ENCODE results near the gene ADAMTS6. TPM values are rescaled to one million over a fixed set of nuclear protein-coding genes. Genes with fewer than 3 reads are reported as not detected.

The ADAMTS6 gene
- total RNA-seq, 1 experiment from 2014 or later, result 0.23 TPM

DNA sequence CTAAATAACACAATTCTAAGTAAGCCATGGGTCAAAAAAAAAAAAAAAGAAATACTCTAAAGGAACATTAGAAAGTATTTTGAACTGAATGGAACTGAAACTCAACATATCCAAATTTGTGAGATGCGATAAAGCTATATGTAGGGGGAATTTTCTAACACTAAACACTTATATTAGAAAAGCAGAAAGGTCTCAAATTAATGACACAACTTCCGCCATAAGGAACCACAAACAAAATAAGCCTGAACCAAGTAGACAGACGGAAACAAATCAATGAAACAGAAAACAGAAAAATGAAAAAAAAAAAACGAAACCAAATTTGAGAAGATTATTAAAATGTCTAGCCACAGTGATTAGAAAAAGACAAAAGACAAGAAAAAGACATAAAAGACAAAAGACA is 39.9 kb downstream of the ADAMTS6 start:
- no peaks in the 10 kb centered on the region for H3K36me3 Mint-ChIP-seq (ENCODE audit: insufficient read depth, unreplicated experiment)
- no peaks in the 10 kb centered on the region for H3K9me3 Mint-ChIP-seq (ENCODE audit: unreplicated experiment)
- peaks cover 2% of the 10 kb centered on the region for H3K27me3 Mint-ChIP-seq (ENCODE audit: insufficient read depth, unreplicated experiment)
- POLR2A ChIA-PET, result no interaction called here
- Histone ChIP-seq H3K36me3 (ENCODE audit: control insufficient read depth, insufficient read depth, low read length) (no peaks in the 10 kb centered on the region), H3K27me3 (replicated peaks; ENCODE audit: control insufficient read depth, insufficient read depth, low read length) (no peaks in the 10 kb centered on the region), H3K4me1 (no peaks in the 10 kb centered on the region), H3K9me3 (no peaks in the 10 kb centered on the region), H3K4me3 (ENCODE audit: low read depth, low read length) (no peak overlapping the region)
- intact Hi-C loops (cut with micrococcal nuclease; ENCODE audit: unreplicated experiment), result no loop called here
- CTCF ChIA-PET, result no interaction called here
- no peak overlapping the region for H3K4me3 Mint-ChIP-seq (ENCODE audit: unreplicated experiment)
- H3K4me1 Mint-ChIP-seq (ENCODE audit: low read depth, unreplicated experiment), result no peaks in the 10 kb centered on the region
- no peak for DNase-seq
- no peak overlapping the region for H3K27ac Mint-ChIP-seq (ENCODE audit: unreplicated experiment)
- TF ChIP-seq, protein P1, sequence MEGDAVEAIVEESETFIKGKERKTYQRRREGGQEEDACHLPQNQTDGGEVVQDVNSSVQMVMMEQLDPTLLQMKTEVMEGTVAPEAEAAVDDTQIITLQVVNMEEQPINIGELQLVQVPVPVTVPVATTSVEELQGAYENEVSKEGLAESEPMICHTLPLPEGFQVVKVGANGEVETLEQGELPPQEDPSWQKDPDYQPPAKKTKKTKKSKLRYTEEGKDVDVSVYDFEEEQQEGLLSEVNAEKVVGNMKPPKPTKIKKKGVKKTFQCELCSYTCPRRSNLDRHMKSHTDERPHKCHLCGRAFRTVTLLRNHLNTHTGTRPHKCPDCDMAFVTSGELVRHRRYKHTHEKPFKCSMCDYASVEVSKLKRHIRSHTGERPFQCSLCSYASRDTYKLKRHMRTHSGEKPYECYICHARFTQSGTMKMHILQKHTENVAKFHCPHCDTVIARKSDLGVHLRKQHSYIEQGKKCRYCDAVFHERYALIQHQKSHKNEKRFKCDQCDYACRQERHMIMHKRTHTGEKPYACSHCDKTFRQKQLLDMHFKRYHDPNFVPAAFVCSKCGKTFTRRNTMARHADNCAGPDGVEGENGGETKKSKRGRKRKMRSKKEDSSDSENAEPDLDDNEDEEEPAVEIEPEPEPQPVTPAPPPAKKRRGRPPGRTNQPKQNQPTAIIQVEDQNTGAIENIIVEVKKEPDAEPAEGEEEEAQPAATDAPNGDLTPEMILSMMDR (IDR thresholded peaks at IDR 0.05; ENCODE audit: insufficient read depth in 1 of 2, low read depth in 1 of 2, low read length in 1 of 2, severe bottlenecking in 1 of 2, unreplicated experiment in 1 of 2), result no peak
- BruUV-seq (replicated peaks), result no TSS peak

DNA sequence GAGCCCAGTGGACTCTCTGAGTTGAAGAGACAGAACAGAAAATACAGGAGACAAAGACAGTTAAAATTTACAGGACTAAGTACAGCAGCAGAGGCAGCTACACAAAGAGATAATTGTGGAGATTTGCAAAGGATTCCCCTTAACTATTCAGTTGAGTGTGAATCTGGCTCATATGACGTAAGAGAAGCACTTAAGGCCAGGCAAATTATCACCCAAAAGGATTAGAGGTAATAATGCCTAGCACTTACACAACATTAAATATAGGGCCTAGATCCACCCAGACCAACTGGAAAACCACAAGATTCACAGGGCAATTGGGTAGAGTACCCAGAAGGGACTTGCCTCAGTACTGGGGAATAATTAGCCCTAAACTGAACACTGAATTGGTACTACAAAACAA is 41.3 kb downstream of the ADAMTS6 start:
- no peak overlapping the region for H3K4me3 ChIP-seq (ENCODE audit: low read depth, low read length)
- H3K36me3 ChIP-seq (ENCODE audit: control insufficient read depth, insufficient read depth, low read length), result no peaks in the 10 kb centered on the region
- H3K9me3 Mint-ChIP-seq (ENCODE audit: unreplicated experiment), result no peaks in the 10 kb centered on the region
- no peaks in the 10 kb centered on the region for H3K9me3 ChIP-seq
- no TSS peak for BruUV-seq (replicated peaks)
- no peak for DNase-seq
- H3K4me3 Mint-ChIP-seq (ENCODE audit: unreplicated experiment), result no peak overlapping the region
- peaks cover 2% of the 10 kb centered on the region for H3K27me3 Mint-ChIP-seq (ENCODE audit: insufficient read depth, unreplicated experiment)
- ChIA-PET CTCF (no interaction called here), POLR2A (no interaction called here)
- no peaks in the 10 kb centered on the region for H3K4me1 Mint-ChIP-seq (ENCODE audit: low read depth, unreplicated experiment)
- no peaks in the 10 kb centered on the region for H3K36me3 Mint-ChIP-seq (ENCODE audit: insufficient read depth, unreplicated experiment)
- TF ChIP-seq, protein P1 (IDR thresholded peaks at IDR 0.05; ENCODE audit: insufficient read depth in 1 of 2, low read depth in 1 of 2, low read length in 1 of 2, severe bottlenecking in 1 of 2, unreplicated experiment in 1 of 2), result no peak
- no peaks in the 10 kb centered on the region for H3K4me1 ChIP-seq
- no peaks in the 10 kb centered on the region for H3K27me3 ChIP-seq (replicated peaks; ENCODE audit: control insufficient read depth, insufficient read depth, low read length)
- H3K27ac Mint-ChIP-seq (ENCODE audit: unreplicated experiment), result no peak overlapping the region
- intact Hi-C loops (cut with micrococcal nuclease; ENCODE audit: unreplicated experiment), result no loop called here

DNA sequence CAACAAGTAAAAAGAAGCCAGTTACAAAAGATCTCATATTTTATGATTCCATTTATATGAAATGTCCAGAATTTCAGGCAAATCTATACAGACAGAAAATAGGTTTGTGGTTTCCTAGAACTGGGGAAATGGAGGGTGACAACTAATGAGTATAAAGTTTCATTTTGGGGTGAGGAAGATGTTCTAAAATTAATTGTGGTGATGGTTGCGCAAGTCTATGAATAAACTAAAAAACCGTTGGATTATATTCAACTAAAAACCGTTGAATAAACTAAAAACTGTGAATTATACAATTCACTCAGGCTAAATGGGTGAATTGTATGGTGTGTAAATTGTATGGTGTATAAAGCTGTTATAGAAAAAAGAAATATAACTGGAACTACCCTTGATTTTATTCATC is 47.6 kb downstream of the ADAMTS6 start:
- no peaks in the 10 kb centered on the region for H3K4me1 ChIP-seq
- CTCF ChIA-PET, result no interaction called here
- Mint-ChIP-seq H3K4me1 (ENCODE audit: low read depth, unreplicated experiment) (no peaks in the 10 kb centered on the region), H3K27me3 (ENCODE audit: insufficient read depth, unreplicated experiment) (peaks cover 5% of the 10 kb centered on the region), H3K27ac (ENCODE audit: unreplicated experiment) (no peak overlapping the region), H3K36me3 (ENCODE audit: insufficient read depth, unreplicated experiment) (no peaks in the 10 kb centered on the region), H3K9me3 (ENCODE audit: unreplicated experiment) (no peaks in the 10 kb centered on the region), H3K4me3 (ENCODE audit: unreplicated experiment) (no peak overlapping the region)
- BruUV-seq (replicated peaks), result no TSS peak
- TF ChIP-seq, protein P1 (IDR thresholded peaks at IDR 0.05; ENCODE audit: insufficient read depth in 1 of 2, low read depth in 1 of 2, low read length in 1 of 2, severe bottlenecking in 1 of 2, unreplicated experiment in 1 of 2), result no peak
- POLR2A ChIA-PET, result no interaction called here
- H3K4me3 ChIP-seq (ENCODE audit: low read depth, low read length), result no peak overlapping the region
- intact Hi-C loops (cut with micrococcal nuclease; ENCODE audit: unreplicated experiment), result no loop called here
- H3K36me3 ChIP-seq (ENCODE audit: control insufficient read depth, insufficient read depth, low read length), result no peaks in the 10 kb centered on the region
- DNase-seq, result no peak
- H3K9me3 ChIP-seq, result no peaks in the 10 kb centered on the region
- no peaks in the 10 kb centered on the region for H3K27me3 ChIP-seq (replicated peaks; ENCODE audit: control insufficient read depth, insufficient read depth, low read length)
